Fibroblast of lung (primary cell): ENCODE results near the gene BCL7A. TPM values are rescaled to one million over a fixed set of nuclear protein-coding genes. Genes with fewer than 3 reads are reported as not detected.

Experiments
- DNase-seq, 2 donors: peaks; one replicate each; pipeline versions ENCODE4 v3.0.0 to v3.0.0-alpha.2; 2010; ENCODE audit warnings: low read depth in 2 of 2
- H2AFZ ChIP-seq: 2 replicates; pipeline ENCODE4 v1.5.1; 2012; ENCODE audit warnings: low read length, control low read depth, inconsistent platforms
- H3K27ac ChIP-seq: 2 replicates; pipeline ENCODE4 v1.5.1; 2011; ENCODE audit warnings: low read length, control low read depth; ENCODE audit not compliant: insufficient read depth
- H3K27me3 ChIP-seq: 2 replicates; pipeline ENCODE4 v1.5.1; 2011; ENCODE audit warnings: mild to moderate bottlenecking, low read length; ENCODE audit not compliant: control insufficient read depth, insufficient read depth
- H3K36me3 ChIP-seq: 2 replicates; pipeline ENCODE4 v1.5.1; 2011; ENCODE audit warnings: low read length; ENCODE audit not compliant: control insufficient read depth, insufficient read depth
- H3K4me1 ChIP-seq: 2 replicates; pipeline ENCODE4 v1.5.1; 2011; ENCODE audit warnings: low read length; ENCODE audit not compliant: control insufficient read depth, insufficient read depth; ENCODE audit errors: extremely low read depth
- H3K4me2 ChIP-seq: 2 replicates; pipeline ENCODE4 v1.5.1; 2011; ENCODE audit warnings: low read length, control low read depth; ENCODE audit not compliant: insufficient read depth; ENCODE audit errors: extremely low read depth
- H3K4me3 ChIP-seq, 4 experiments: fragments of 200-600 bp in 1 of 4; sonication (generic) in 1 of 4; replicated peaks in 1 of 4; 2 replicates each; pipeline ENCODE4 v1.5.1; 2011 to 2016; ENCODE audit warnings: low read length in 4 of 4, low read depth in 3 of 4, mild to moderate bottlenecking in 3 of 4, control low read depth in 2 of 4, inconsistent platforms in 1 of 4, mixed read lengths in 1 of 4; ENCODE audit not compliant: insufficient read depth in 1 of 4; ENCODE audit errors: control extremely low read depth in 1 of 4
- H3K79me2 ChIP-seq: 2 replicates; pipeline ENCODE4 v1.5.1; 2012; ENCODE audit warnings: mild to moderate bottlenecking, low read length, inconsistent platforms; ENCODE audit not compliant: control insufficient read depth, insufficient read depth
- H3K9ac ChIP-seq: 2 replicates; pipeline ENCODE4 v1.5.1; 2011; ENCODE audit warnings: mild to moderate bottlenecking, low read length, control low read depth; ENCODE audit not compliant: insufficient read depth
- H3K9me3 ChIP-seq: 2 replicates; pipeline ENCODE4 v1.5.1; 2012; ENCODE audit warnings: low read depth, low read length; ENCODE audit not compliant: control insufficient read depth, insufficient read depth
- H4K20me1 ChIP-seq: 2 replicates; pipeline ENCODE4 v1.5.1; 2011; ENCODE audit warnings: low read length; ENCODE audit not compliant: control insufficient read depth, insufficient read depth; ENCODE audit errors: extremely low read depth
- CTCF ChIP-seq, 2 donors: IDR thresholded peaks in 1 of 2; conservative IDR thresholded peaks in 1 of 2; 1 replicate in 1 of 2; 2 replicates in 1 of 2; pipeline ENCODE4 v1.5.1; 2011 to 2012; ENCODE audit warnings: low read length in 2 of 2, control low read depth in 1 of 2, inconsistent platforms in 1 of 2, low read depth in 1 of 2, mild to moderate bottlenecking in 1 of 2
- EZH2 ChIP-seq: IDR thresholded peaks from 2 replicates; pipeline ENCODE4 v1.5.1; 2012; ENCODE audit warnings: low read length, control low read depth, mild to moderate bottlenecking; ENCODE audit errors: missing control alignments
- polyA plus RNA-seq, 2 donors: library from polyadenylated mRNA; depleted of rRNA in 1 of 2; stranded (reverse) in 1 of 2; unstranded in 1 of 2; fragments of >200 nt; gene quantifications; 2 replicates each; pipeline ENCODE4 v1.2.1, GENCODE V29; 2011 to 2012; ENCODE audit warnings: missing spikeins in 1 of 2
- total RNA-seq: library from RNA; depleted of rRNA; stranded (reverse); fragments of >200 nt; gene quantifications from 2 replicates; pipeline ENCODE4 v1.2.1, GENCODE V29; 2014

Gene BCL7A
- total and polyA plus RNA-seq, 2 donors (not counting 1 experiment from before 2014, with no cell fraction given), result 3.8 to 7.4 TPM

GRCh38 chr12:122057769-122058168 lies 36.1 kb downstream of the BCL7A start:
- H3K9ac ChIP-seq, result no peak overlapping the region
- no peak overlapping the region for H2AFZ ChIP-seq
- no peaks in the 10 kb centered on the region for H4K20me1 ChIP-seq
- no peak overlapping the region for H3K27ac ChIP-seq
- no peaks in the 10 kb centered on the region for H3K27me3 ChIP-seq
- TF ChIP-seq EZH2 (no peak), CTCF (conservative IDR thresholded peaks at IDR 0.05 in 1 of 2, IDR thresholded peaks at IDR 0.05 in 1 of 2; ENCODE audit: low read depth in 1 of 2, low read length in 2 of 2) (no peak)
- H3K9me3 ChIP-seq, result no peaks in the 10 kb centered on the region
- H3K4me1 ChIP-seq, result peaks cover 7% of the 10 kb centered on the region
- H3K79me2 ChIP-seq, result no peaks in the 10 kb centered on the region
- H3K36me3 ChIP-seq, result peaks cover 3% of the 10 kb centered on the region
- H3K4me3 ChIP-seq, result no peak overlapping the region
- no peak overlapping the region for H3K4me2 ChIP-seq
- DNase-seq, result no peak

- Histone ChIP-seq H3K27me3 (no peaks in the 10 kb centered on the region), H3K27ac (no peak overlapping the region), H4K20me1 (no peaks in the 10 kb centered on the region), H3K9ac (no peak overlapping the region), H3K9me3 (no peaks in the 10 kb centered on the region), H3K4me2 (no peak overlapping the region), H2AFZ (no peak overlapping the region), H3K4me1 (peaks cover 16% of the 10 kb centered on the region), H3K36me3 (peaks cover 3% of the 10 kb centered on the region), H3K4me3 (no peak overlapping the region), H3K79me2 (no peaks in the 10 kb centered on the region)
- no peak for TF ChIP-seq EZH2
- no peak for TF ChIP-seq CTCF (conservative IDR thresholded peaks at IDR 0.05 in 1 of 2, IDR thresholded peaks at IDR 0.05 in 1 of 2; ENCODE audit: low read depth in 1 of 2, low read length in 2 of 2)
- DNase-seq, result no peak
These were observed 37.0 kb downstream of the BCL7A start for GRCh38 chr12:122058549-122059149.

- no peak overlapping the region for H3K27ac ChIP-seq
- H3K9ac ChIP-seq, result no peak overlapping the region
These were observed 37.7 kb downstream of the BCL7A start for GRCh38 chr12:122059203-122059960.

More at GRCh38 chr12:122059203-122059960, 37.7 kb downstream of the BCL7A start:
- H3K4me1 ChIP-seq, result peaks cover 20% of the 10 kb centered on the region
- no peaks in the 10 kb centered on the region for H3K27me3 ChIP-seq
- no peak for DNase-seq
- H3K36me3 ChIP-seq, result peaks cover 3% of the 10 kb centered on the region
- no peak overlapping the region for H3K4me3 ChIP-seq
- no peak overlapping the region for H2AFZ ChIP-seq
- no peaks in the 10 kb centered on the region for H3K79me2 ChIP-seq
- no peaks in the 10 kb centered on the region for H3K9me3 ChIP-seq
- H4K20me1 ChIP-seq, result no peaks in the 10 kb centered on the region
- no peak for TF ChIP-seq EZH2
- TF ChIP-seq CTCF (conservative IDR thresholded peaks at IDR 0.05 in 1 of 2, IDR thresholded peaks at IDR 0.05 in 1 of 2; ENCODE audit: low read depth in 1 of 2, low read length in 2 of 2), result no peak
- no peak overlapping the region for H3K4me2 ChIP-seq
